Endothelial cell of umbilical vein (primary cell): ENCODE measurements around the gene NFATC1. TPM values are rescaled to one million over a fixed set of nuclear protein-coding genes. Genes with fewer than 3 reads are reported as not detected.

Experiments used
- BruUV-seq: library from RNA; stranded (reverse); fragments of 400-500 nt; replicated peaks from 2 replicates; lab custom pipeline; 2021; lab: Mats Ljungman, UMichigan
- CTCF ChIA-PET: fragments of 300-600, 350-600 bp; sonication (Branson Sonifier 250); formaldehyde crosslinking; loops from one replicate; lab custom pipeline; 2021; ENCODE audit warnings: antibody characterized with exemption, inconsistent platforms; lab: Charles Lee
- POLR2A ChIA-PET: fragments of 300-600, 350-600 bp; sonication (Branson Sonifier 250); formaldehyde crosslinking; loops from one replicate; lab custom pipeline; 2021; ENCODE audit warnings: antibody characterized with exemption, inconsistent platforms; lab: Charles Lee
- DNase-seq: peaks from one replicate; pipeline ENCODE4 v3.0.0-alpha.2; 2011; ENCODE audit warnings: low read depth, low spot score
- FAIRE-seq: peaks from 2 replicates; lab custom pipeline; 2011; peaks lifted over from hg19 to GRCh38; lab: Jason Lieb, UNC
- H2AFZ ChIP-seq: 2 replicates; pipeline ENCODE4 v1.6.0; 2012; ENCODE audit warnings: low read depth, low read length, control low read depth, inconsistent platforms
- H3K27ac ChIP-seq: 2 replicates; pipeline ENCODE4 v1.5.1; 2011; ENCODE audit warnings: low read depth, mild to moderate bottlenecking, control low read depth, low read length, moderate library complexity; ENCODE audit not compliant: insufficient read depth
- H3K27me3 ChIP-seq, 2 experiments: 2 replicates each; pipeline versions ENCODE4 v1.6.0 to v1.6.1; 2011; ENCODE audit warnings: low read length in 2 of 2, mixed read lengths in 1 of 2; ENCODE audit not compliant: control insufficient read depth in 2 of 2, insufficient read depth in 2 of 2
- H3K36me3 ChIP-seq, 2 experiments: 2 replicates in 1 of 2; 3 replicates in 1 of 2; pipeline ENCODE4 v1.5.1; 2011; ENCODE audit warnings: low read length in 2 of 2, mild to moderate bottlenecking in 1 of 2, moderate library complexity in 1 of 2; ENCODE audit not compliant: control insufficient read depth in 2 of 2, insufficient read depth in 2 of 2; ENCODE audit errors: extremely low read depth in 1 of 2
- H3K4me1 ChIP-seq: 3 replicates; pipeline ENCODE4 v1.5.1; 2011; ENCODE audit warnings: mild to moderate bottlenecking, low read length; ENCODE audit not compliant: control insufficient read depth, insufficient read depth; ENCODE audit errors: extremely low read depth
- H3K4me2 ChIP-seq: 2 replicates; pipeline ENCODE4 v1.6.1; 2011; ENCODE audit warnings: low read length, control low read depth, mixed read lengths; ENCODE audit not compliant: insufficient read depth
- H3K4me3 ChIP-seq, 3 experiments: fragments of 200-600 bp in 1 of 3; sonication (generic), shearing (Covaris generic) in 1 of 3; replicated peaks in 1 of 3; 2 replicates each; pipeline ENCODE4 v1.5.1; 2011 to 2016; ENCODE audit warnings: control low read depth in 3 of 3, low read length in 3 of 3, mild to moderate bottlenecking in 2 of 3, inconsistent platforms in 1 of 3, low read depth in 1 of 3, moderate library complexity in 1 of 3; ENCODE audit not compliant: insufficient read depth in 1 of 3
- H3K79me2 ChIP-seq: 2 replicates; pipeline ENCODE4 v1.6.0; 2012; ENCODE audit warnings: low read length, inconsistent platforms; ENCODE audit not compliant: control insufficient read depth, insufficient read depth
- H3K9ac ChIP-seq: replicated peaks from 2 replicates; pipeline ENCODE3; 2011; ENCODE audit warnings: low read length, control low read depth; ENCODE audit not compliant: insufficient read depth; ENCODE audit errors: extremely low read depth
- H3K9me1 ChIP-seq: replicated peaks from 3 replicates; pipeline ENCODE4 v1.6.0; 2011; ENCODE audit warnings: mild to moderate bottlenecking, low read length; ENCODE audit not compliant: control insufficient read depth, insufficient read depth; ENCODE audit errors: extremely low read depth
- H3K9me3 ChIP-seq: replicated peaks from 2 replicates; pipeline ENCODE4 v1.5.1; 2012; ENCODE audit warnings: low read length, inconsistent platforms; ENCODE audit not compliant: control insufficient read depth, insufficient read depth
- H4K20me1 ChIP-seq: replicated peaks from 2 replicates; pipeline ENCODE3; 2011; ENCODE audit warnings: mild to moderate bottlenecking, low read length; ENCODE audit not compliant: control insufficient read depth, insufficient read depth; ENCODE audit errors: extremely low read depth
- CTCF ChIP-seq, 2 donors: IDR thresholded peaks; 1 replicate in 1 of 2; 2 replicates in 1 of 2; pipeline ENCODE4 v1.5.1; 2011; ENCODE audit warnings: low read length in 2 of 2, mild to moderate bottlenecking in 2 of 2, moderate library complexity in 2 of 2, control low read depth in 1 of 2, inconsistent platforms in 1 of 2, low read depth in 1 of 2; ENCODE audit not compliant: insufficient read depth in 1 of 2; ENCODE audit errors: extremely low read depth in 1 of 2
- EZH2 ChIP-seq: IDR thresholded peaks from 2 replicates; pipeline ENCODE4 v1.6.1; 2012; ENCODE audit warnings: borderline replicate concordance, low read depth, mild to moderate bottlenecking, moderate library complexity, low read length, inconsistent platforms; ENCODE audit not compliant: severe bottlenecking
- FOS ChIP-seq: IDR thresholded peaks from 2 replicates; pipeline ENCODE4 v1.6.1; 2011; ENCODE audit warnings: mild to moderate bottlenecking, low read length, moderate library complexity, borderline replicate concordance; ENCODE audit not compliant: insufficient read depth
- GATA2 ChIP-seq: IDR thresholded peaks from 2 replicates; pipeline ENCODE4 v1.7.0; 2011; ENCODE audit warnings: low read depth, mild to moderate bottlenecking, moderate library complexity, mixed read lengths, low read length; ENCODE audit not compliant: insufficient read length, insufficient read depth
- JUN ChIP-seq: IDR thresholded peaks from 2 replicates; pipeline ENCODE4 v1.6.1; 2011; ENCODE audit warnings: borderline replicate concordance, low read depth; ENCODE audit not compliant: insufficient read length, insufficient read depth
- MAX ChIP-seq: IDR thresholded peaks from 2 replicates; pipeline ENCODE4 v1.6.1; 2011; ENCODE audit not compliant: insufficient read depth, insufficient read length
- MYC ChIP-seq: IDR thresholded peaks from one replicate; pipeline ENCODE4 v1.6.1; 2011; ENCODE audit warnings: mild to moderate bottlenecking, low read depth, low read length
- POLR2A ChIP-seq: IDR thresholded peaks from 2 replicates; pipeline ENCODE4 v1.6.1; 2012; ENCODE audit warnings: low read depth, mild to moderate bottlenecking, control low read depth, low read length
- POLR2AphosphoS5 ChIP-seq: IDR thresholded peaks from 2 replicates; pipeline ENCODE4 v1.6.1; 2012; ENCODE audit warnings: low read depth, mild to moderate bottlenecking, control low read depth, low read length, moderate library complexity; ENCODE audit not compliant: insufficient read depth
- dilution Hi-C: fragments of 300-500 bp; cut with MboI; formaldehyde crosslinking; loops from one replicate; pipeline ENCODE4 v1.15.0; 2019; ENCODE audit warnings: low sequenced_read_pairs; ENCODE audit not compliant: extremely low pct_ligation_motif_present
- intact Hi-C: fragments of 100-400 bp; cut with micrococcal nuclease; formaldehyde crosslinking; loops from one replicate; pipeline ENCODE4 v1.10.0; 2022
- polyA plus RNA-seq, 4 experiments: library from polyadenylated mRNA; depleted of rRNA in 3 of 4; stranded (reverse) in 3 of 4; unstranded in 1 of 4; fragments of >200 nt; gene quantifications; 2 replicates each; pipeline versions ENCODE4 v1.2.1 to v1.2.3, GENCODE V29; 2011 to 2012; ENCODE audit warnings: missing spikeins in 1 of 4
- total RNA-seq: library from RNA; stranded (reverse); gene quantifications from 2 replicates; pipeline ENCODE4 v1.2.3, GENCODE V29; 2021

Gene NFATC1
- total and polyA plus RNA-seq, 2 donors (not counting 3 experiments of a cell fraction or from before 2014, with no cell fraction given) = 11.1 to 30.0 TPM

DNA sequence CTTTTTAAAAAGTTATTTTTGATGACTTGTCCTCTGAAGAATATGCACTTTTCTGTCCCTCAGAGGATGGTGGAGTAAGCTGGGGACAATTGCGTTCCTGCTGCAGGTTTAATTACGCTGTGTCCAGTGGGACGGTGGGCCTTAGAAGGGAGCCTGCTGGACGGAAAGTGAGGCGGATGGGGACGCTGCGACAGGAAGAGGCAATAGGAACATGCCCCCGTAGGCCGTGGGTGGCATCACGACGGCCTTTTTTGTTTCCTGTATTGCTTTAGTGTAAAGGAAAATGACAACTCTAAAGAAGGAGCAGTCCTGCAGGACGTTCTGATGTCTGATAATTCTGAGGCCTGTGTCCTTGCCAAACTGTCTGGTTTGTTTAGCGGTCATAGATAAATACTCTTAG, 121.6 kb downstream of the NFATC1 start:
- H3K79me2 ChIP-seq = no peaks in the 10 kb centered on the region
- dilution Hi-C loops = no loop called here
- H3K4me3 ChIP-seq = no peak overlapping the region
- DNase-seq = no peak
- POLR2A ChIA-PET = no interaction called here
- H4K20me1 ChIP-seq = no peaks in the 10 kb centered on the region
- no peak overlapping the region for H3K9ac ChIP-seq
- intact Hi-C loops = no loop called here
- H3K4me1 ChIP-seq = peaks cover 4% of the 10 kb centered on the region
- no peak overlapping the region for H3K4me2 ChIP-seq
- peaks cover 0 to 4% of the 10 kb centered on the region in 2 experiments for H3K36me3 ChIP-seq
- H3K27ac ChIP-seq = no peak overlapping the region
- H2AFZ ChIP-seq = no peak overlapping the region
- FAIRE-seq = no peak
- H3K27me3 ChIP-seq = no peaks in the 10 kb centered on the region
- H3K9me3 ChIP-seq = no peaks in the 10 kb centered on the region
- no peak for TF ChIP-seq MAX
- no peak for TF ChIP-seq POLR2AphosphoS5
- TF ChIP-seq CTCF (IDR thresholded peaks at IDR 0.05; ENCODE audit: extremely low read depth in 1 of 2, insufficient read depth in 1 of 2, low read depth in 1 of 2, low read length in 2 of 2) = no peak
- TF ChIP-seq GATA2 = no peak
- TF ChIP-seq POLR2A = no peak
- TF ChIP-seq MYC = no peak
- TF ChIP-seq JUN = no peak
- no peak for TF ChIP-seq EZH2
- TF ChIP-seq FOS = no peak
- no TSS peak for BruUV-seq
- no peaks in the 10 kb centered on the region for H3K9me1 ChIP-seq
- CTCF ChIA-PET = interaction anchor here (1.0 to 1.7 kb wide), 2 partner anchors 9 to 139 kb away, joined by 3 to 6 read pairs; no protein-coding TSS in a partner anchor
